T-helper 2 cell (primary cell): ENCODE results near the gene MSANTD3.
"Not testable (repeated sequence)": the region's sequence is repeated elsewhere in the genome, so short reads cannot be mapped to it uniquely, and the experiment has no call there.

ENCODE experiments used
- DNase-seq, 5 experiments: peaks; one replicate each; pipeline versions ENCODE4 v3.0.0 to v3.0.0-alpha.2; 2012 to 2022

MSANTD3 gene

GRCh38 chr9:100428871-100429654 lies 2.1 kb downstream of the MSANTD3 start:
- DNase-seq, result no peak

- no peak for DNase-seq
Observed at GRCh38 chr9:100430286-100430940, 3.5 kb downstream of the MSANTD3 start.

GRCh38 chr9:100431886-100432285 lies 4.9 kb downstream of the MSANTD3 start:
- no peak for DNase-seq

- no peak for DNase-seq
Observed at GRCh38 chr9:100432736-100433135, 5.8 kb downstream of the MSANTD3 start.

- DNase-seq, result no peak
Observed at GRCh38 chr9:100436571-100436970, 9.6 kb downstream of the MSANTD3 start.

- peak in 4 of 5 experiments; percentile 26 to 60 (median 44) for DNase-seq
Observed at GRCh38 chr9:100437860-100438805, 11.2 kb downstream of the MSANTD3 start.

GRCh38 chr9:100440071-100440470 lies 13.1 kb downstream of the MSANTD3 start:
- no peak for DNase-seq

GRCh38 chr9:100440487-100440886 lies 13.5 kb downstream of the MSANTD3 start:
- DNase-seq, result not testable (repeated sequence)

- no peak for DNase-seq
Observed at GRCh38 chr9:100441911-100442361, 15.0 kb downstream of the MSANTD3 start.

GRCh38 chr9:100443781-100444768 lies 17.1 kb downstream of the MSANTD3 start:
- DNase-seq, result no peak

- DNase-seq, result peak in 1 of 5 experiments; percentile 14
Observed at GRCh38 chr9:100445161-100445902, 18.4 kb downstream of the MSANTD3 start.

GRCh38 chr9:100445903-100446549 lies 19.1 kb downstream of the MSANTD3 start:
- no peak for DNase-seq

GRCh38 chr9:100447041-100447440 lies 20.1 kb downstream of the MSANTD3 start:
- DNase-seq, result no peak

GRCh38 chr9:100448266-100448665 lies 21.3 kb downstream of the MSANTD3 start:
- DNase-seq, result no peak

GRCh38 chr9:100449420-100449819 lies 22.5 kb downstream of the MSANTD3 start:
- DNase-seq, result peak in 1 of 5 experiments; percentile 11

GRCh38 chr9:100452894-100453293 lies 26.0 kb downstream of the MSANTD3 start:
- DNase-seq, result no peak

GRCh38 chr9:100455470-100455869 lies 28.5 kb downstream of the MSANTD3 start:
- no peak for DNase-seq

GRCh38 chr9:100457517-100457916 lies 30.6 kb downstream of the MSANTD3 start:
- no peak for DNase-seq

GRCh38 chr9:100459963-100460362 lies 33.0 kb downstream of the MSANTD3 start:
- no peak for DNase-seq

GRCh38 chr9:100465274-100465673 lies 38.3 kb downstream of the MSANTD3 start:
- DNase-seq, result no peak
